Upper lobe of right lung (tissue), 1 donor: ENCODE results near the gene TRAM2. TPM values are rescaled to one million over a fixed set of nuclear protein-coding genes. Genes with fewer than 3 reads are reported as not detected.

Experiments
- ATAC-seq: fragments of 200-7000 bp; cut with Tn5 transposase; one replicate; pipeline ENCODE4 v1.9.1; 2020; ENCODE audit warnings: mild to moderate bottlenecking, moderate library complexity
- DNase-seq: peaks from one replicate; pipeline ENCODE4 v3.0.0-alpha.2; 2020
- H3K27ac ChIP-seq: fragments of 200-600 bp; one replicate; pipeline ENCODE4 v1.8.0; 2022
- H3K27me3 ChIP-seq: fragments of 200-600 bp; one replicate; pipeline ENCODE4 v1.8.0; 2022; ENCODE audit warnings: mild to moderate bottlenecking
- H3K36me3 ChIP-seq: fragments of 200-600 bp; one replicate; pipeline ENCODE4 v1.8.0; 2022
- H3K4me1 ChIP-seq: fragments of 200-600 bp; one replicate; pipeline ENCODE4 v1.8.0; 2022
- H3K4me3 ChIP-seq: fragments of 200-600 bp; one replicate; pipeline ENCODE4 v1.8.0; 2022; ENCODE audit warnings: mild to moderate bottlenecking
- H3K9me3 ChIP-seq: fragments of 200-600 bp; one replicate; pipeline ENCODE4 v1.8.0; 2022
- CTCF ChIP-seq: fragments of 200-600 bp; IDR thresholded peaks from one replicate; pipeline ENCODE4 v1.8.0; 2022; ENCODE audit warnings: antibody characterized with exemption
- intact Hi-C: fragments of 100-400 bp; cut with DNase I; formaldehyde crosslinking; loops from one replicate; pipeline ENCODE4 v1.11.0; 2022
- total RNA-seq: library from RNA; stranded (reverse); fragmentation: NEBNext Ultra II Directional; extraction: Animal tissue kit (Norgen Biotek cat#: 25700); gene quantifications from one replicate; pipeline ENCODE4 v1.2.1, GENCODE V29; 2021
- donor health status: DM: no; HTN: yes; CAD: no; lungs with severe emphysema.

Gene TRAM2
- total RNA-seq, 1 donor from 2014 or later = 24.2 TPM

- Histone ChIP-seq H3K27ac (peak overlapping the region; percentile 30), H3K9me3 (no peaks in the 10 kb centered on the region), H3K4me3 (no peak overlapping the region), H3K27me3 (no peaks in the 10 kb centered on the region), H3K4me1 (peaks cover 43% of the 10 kb centered on the region), H3K36me3 (no peaks in the 10 kb centered on the region)
- ATAC-seq (peak; percentile 38), DNase-seq (no peak)
- no peak for TF ChIP-seq CTCF
- intact Hi-C loops = loop anchor here (10.0 kb wide), 1 partner anchor 52 kb away; no protein-coding TSS in a partner anchor
These were observed 10.0 kb downstream of the TRAM2 start for GRCh38 chr6:52566853-52567279.

GRCh38 chr6:52566201-52566600 lies 10.7 kb downstream of the TRAM2 start:
- H3K4me3 ChIP-seq = no peak overlapping the region
- H3K27ac ChIP-seq = peak overlapping the region; percentile 30

GRCh38 chr6:52564856-52565255 lies 12.0 kb downstream of the TRAM2 start:
- no peaks in the 10 kb centered on the region for H3K27me3 ChIP-seq
- TF ChIP-seq CTCF = no peak
- no peaks in the 10 kb centered on the region for H3K36me3 ChIP-seq
- peaks cover 41% of the 10 kb centered on the region for H3K4me1 ChIP-seq
- H3K4me3 ChIP-seq = no peak overlapping the region
- H3K9me3 ChIP-seq = no peaks in the 10 kb centered on the region
- ATAC-seq (no peak), DNase-seq (no peak)
- no peak overlapping the region for H3K27ac ChIP-seq
- intact Hi-C loops = loop anchor here (10.0 kb wide), 1 partner anchor 50 kb away; no protein-coding TSS in a partner anchor

More at GRCh38 chr6:52566201-52566600, 10.7 kb downstream of the TRAM2 start:
- DNase-seq (no peak), ATAC-seq (no peak)
- Histone ChIP-seq H3K27me3 (no peaks in the 10 kb centered on the region), H3K9me3 (no peaks in the 10 kb centered on the region), H3K4me1 (peaks cover 43% of the 10 kb centered on the region), H3K36me3 (no peaks in the 10 kb centered on the region)
- no peak for TF ChIP-seq CTCF
- intact Hi-C loops = loop anchor here (10.0 kb wide), 1 partner anchor 51 kb away; no protein-coding TSS in a partner anchor

- no peak for TF ChIP-seq CTCF
- no peaks in the 10 kb centered on the region for H3K9me3 ChIP-seq
- no peak overlapping the region for H3K27ac ChIP-seq
- DNase-seq (no peak), ATAC-seq (no peak)
- intact Hi-C loops = loop anchor here (10.0 kb wide), 1 partner anchor 48 kb away; no protein-coding TSS in a partner anchor
- H3K4me1 ChIP-seq = peaks cover 36% of the 10 kb centered on the region
- H3K27me3 ChIP-seq = no peaks in the 10 kb centered on the region
- no peaks in the 10 kb centered on the region for H3K36me3 ChIP-seq
- H3K4me3 ChIP-seq = no peak overlapping the region
These were observed 13.9 kb downstream of the TRAM2 start for GRCh38 chr6:52562911-52563310.

- no peak for DNase-seq
- Histone ChIP-seq H3K27ac (no peak overlapping the region), H3K27me3 (no peaks in the 10 kb centered on the region), H3K4me3 (no peak overlapping the region), H3K4me1 (peaks cover 28% of the 10 kb centered on the region), H3K36me3 (no peaks in the 10 kb centered on the region), H3K9me3 (no peaks in the 10 kb centered on the region)
- TF ChIP-seq CTCF = no peak
- ATAC-seq = no peak
- intact Hi-C loops = loop anchor here (10.0 kb wide), 1 partner anchor 46 kb away; no protein-coding TSS in a partner anchor
These were observed 16.4 kb downstream of the TRAM2 start for GRCh38 chr6:52560462-52560861.
